Measurements from ENCODE around the gene NCKAP5. TPM values are rescaled to one million over a fixed set of nuclear protein-coding genes. Genes with fewer than 3 reads are reported as not detected.

The NCKAP5 gene
- total and polyA plus RNA-seq, 4 donors: 0.57 to 2.8 (median 2.4) TPM

GRCh38 chr2:132948211-132948610, 620.1 kb downstream of the NCKAP5 start:
- H3K4me1 ChIP-seq (ENCODE audit: control insufficient read depth in 4 of 4, insufficient read depth in 4 of 4, low read length in 3 of 4): no peaks in the 10 kb centered on the region
- TF ChIP-seq HNF4A (conservative IDR thresholded peaks at IDR 0.05): no peak
- TF ChIP-seq TAF1 (conservative IDR thresholded peaks at IDR 0.05): no peak
- no peak for TF ChIP-seq HNF4G (IDR thresholded peaks at IDR 0.05)
- no peak for TF ChIP-seq MAX (IDR thresholded peaks at IDR 0.05)
- no peak for TF ChIP-seq ZBTB33 (IDR thresholded peaks at IDR 0.05)
- TF ChIP-seq FOXA1 (IDR thresholded peaks at IDR 0.05): no peak
- no peak for TF ChIP-seq RXRA (IDR thresholded peaks at IDR 0.05)
- no peak for TF ChIP-seq FOXA2 (IDR thresholded peaks at IDR 0.05)
- TF ChIP-seq CTCF (IDR thresholded peaks at IDR 0.05; ENCODE audit: low read depth, low read length, missing input control): no peak
- no peak for TF ChIP-seq EGR1 (IDR thresholded peaks at IDR 0.05; ENCODE audit: low read depth in 2 of 2)
- TF ChIP-seq RAD21 (IDR thresholded peaks at IDR 0.05): no peak
- no peak for TF ChIP-seq YY1 (IDR thresholded peaks at IDR 0.05)
- no peak for TF ChIP-seq JUND (IDR thresholded peaks at IDR 0.05)
- no peak for TF ChIP-seq NR2F2 (IDR thresholded peaks at IDR 0.05)
- no peak for TF ChIP-seq SP1 (IDR thresholded peaks at IDR 0.05)
- TF ChIP-seq GABPA (IDR thresholded peaks at IDR 0.05 in 1 of 2, conservative IDR thresholded peaks at IDR 0.05 in 1 of 2): no peak
- no peak for TF ChIP-seq ATF3 (IDR thresholded peaks at IDR 0.05)
- TF ChIP-seq REST (IDR thresholded peaks at IDR 0.05): no peak
- no peaks in the 10 kb centered on the region for H3K9me3 ChIP-seq (ENCODE audit: control insufficient read depth in 4 of 4, low read length in 3 of 4)
- no peak overlapping the region for H3K4me3 ChIP-seq (ENCODE audit: low read depth in 1 of 3, low read length in 3 of 3)
- H3K36me3 ChIP-seq (ENCODE audit: control insufficient read depth in 4 of 4, insufficient read depth in 3 of 4, low read depth in 1 of 4, low read length in 3 of 4): no peaks in the 10 kb centered on the region
- no peaks in the 10 kb centered on the region for H3K27me3 ChIP-seq (ENCODE audit: control insufficient read depth in 4 of 4, insufficient read depth in 4 of 4, low read length in 3 of 4)
- no peak overlapping the region for H3K9ac ChIP-seq (ENCODE audit: low read depth in 1 of 2, low read length in 2 of 2)
- WGBS: 94% methylated on average over 6 of the region's 6 CpGs
- no peak for DNase-seq (ENCODE audit: low spot score)
- no peak overlapping the region for H3K27ac ChIP-seq (ENCODE audit: low read depth in 1 of 2, low read length in 2 of 2)
